MM.1S (cell line): ENCODE results near the gene IFIT1B.

ENCODE experiments used
- DNase-seq: peaks from one replicate; pipeline ENCODE4 v3.0.0-alpha.2; 2015
- H2AFZ ChIP-seq: fragments of 300-600 bp; sonication (generic); 2 replicates; pipeline ENCODE4 v1.6.0; 2016; ENCODE audit warnings: antibody characterized with exemption, low read length
- H3F3A ChIP-seq: fragments of 300-600 bp; sonication (generic); 2 replicates; pipeline ENCODE4 v1.6.1; 2016; ENCODE audit warnings: mild to moderate bottlenecking, antibody characterized with exemption, low read length, moderate library complexity, mixed read lengths; ENCODE audit not compliant: insufficient read depth
- H3K27ac ChIP-seq: fragments of 300-600 bp; sonication (generic); 2 replicates; pipeline ENCODE4 v1.5.1; 2016; ENCODE audit warnings: mild to moderate bottlenecking, low read length
- H3K27me3 ChIP-seq: fragments of 300-600 bp; sonication (generic); replicated peaks from 2 replicates; pipeline ENCODE4 v1.6.0; 2016; ENCODE audit warnings: low read length; ENCODE audit not compliant: insufficient read depth
- H3K36me3 ChIP-seq: fragments of 300-600 bp; sonication (generic); replicated peaks from 2 replicates; pipeline ENCODE4 v1.6.1; 2016; ENCODE audit warnings: mild to moderate bottlenecking, low read length, mixed read lengths; ENCODE audit not compliant: insufficient read depth
- H3K4me1 ChIP-seq: fragments of 300-600 bp; sonication (generic); 2 replicates; pipeline ENCODE4 v1.6.1; 2016; ENCODE audit warnings: low read length, mixed read lengths
- H3K4me2 ChIP-seq: fragments of 300-600 bp; sonication (generic); 2 replicates; pipeline ENCODE4 v1.6.0; 2016; ENCODE audit warnings: low read depth, low read length
- H3K4me3 ChIP-seq: fragments of 300-600 bp; sonication (generic); 2 replicates; pipeline ENCODE4 v1.5.1; 2016; ENCODE audit warnings: low read length, mixed read lengths
- H3K79me2 ChIP-seq: fragments of 300-600 bp; sonication (generic); 2 replicates; pipeline ENCODE4 v1.6.1; 2016; ENCODE audit warnings: mixed run types, low read length, mixed read lengths
- H3K9ac ChIP-seq: fragments of 300-600 bp; sonication (generic); 2 replicates; pipeline ENCODE4 v1.6.1; 2016; ENCODE audit warnings: low read length, mixed read lengths
- H3K9me2 ChIP-seq: fragments of 300-600 bp; sonication (generic); replicated peaks from 2 replicates; pipeline ENCODE4 v1.6.1; 2016; ENCODE audit warnings: mild to moderate bottlenecking, low read length, mixed read lengths; ENCODE audit not compliant: insufficient read depth
- H3K9me3 ChIP-seq: fragments of 300-600 bp; sonication (generic); replicated peaks from 2 replicates; pipeline ENCODE4 v1.6.1; 2016; ENCODE audit warnings: mild to moderate bottlenecking, low read length, mixed read lengths; ENCODE audit not compliant: insufficient read depth
- H4K20me1 ChIP-seq: fragments of 300-600 bp; sonication (generic); 2 replicates; pipeline ENCODE4 v1.6.1; 2016; ENCODE audit warnings: mild to moderate bottlenecking, low read length, moderate library complexity, mixed read lengths; ENCODE audit not compliant: insufficient read depth
- CTCF ChIP-seq: fragments of 300-600 bp; sonication (generic); IDR thresholded peaks from 2 replicates; pipeline ENCODE4 v1.5.1; 2016; ENCODE audit warnings: antibody characterized with exemption, low read length, mixed read lengths
- EZH2 ChIP-seq: fragments of 300-600 bp; sonication (generic); optimal IDR thresholded peaks from 2 replicates; pipeline ENCODE3; 2017; ENCODE audit warnings: low read depth, mild to moderate bottlenecking, antibody characterized with exemption, low read length, mixed read lengths
- EZH2phosphoT487 ChIP-seq: fragments of 300-600 bp; sonication (generic); IDR thresholded peaks from 2 replicates; pipeline ENCODE4 v1.6.1; 2018; ENCODE audit warnings: antibody characterized with exemption, low read length

The IFIT1B gene

GRCh38 chr10:89379103-89379502 lies 1.2 kb downstream of the IFIT1B start:
- Histone ChIP-seq H3F3A (no peaks in the 10 kb centered on the region), H2AFZ (no peak overlapping the region), H4K20me1 (no peaks in the 10 kb centered on the region), H3K27me3 (no peaks in the 10 kb centered on the region), H3K27ac (no peak overlapping the region), H3K4me3 (no peak overlapping the region), H3K9me2 (no peaks in the 10 kb centered on the region), H3K9ac (no peak overlapping the region), H3K79me2 (no peaks in the 10 kb centered on the region), H3K9me3 (no peaks in the 10 kb centered on the region), H3K36me3 (no peaks in the 10 kb centered on the region), H3K4me2 (no peak overlapping the region), H3K4me1 (no peaks in the 10 kb centered on the region)
- DNase-seq = no peak
- no peak for TF ChIP-seq CTCF
- TF ChIP-seq EZH2phosphoT487 = no peak
- TF ChIP-seq EZH2 = no peak

GRCh38 chr10:89382757-89383156 lies 4.9 kb downstream of the IFIT1B start:
- no peaks in the 10 kb centered on the region for H3K4me1 ChIP-seq
- no peaks in the 10 kb centered on the region for H3K79me2 ChIP-seq
- H3K27me3 ChIP-seq = no peaks in the 10 kb centered on the region
- H4K20me1 ChIP-seq = no peaks in the 10 kb centered on the region
- DNase-seq = no peak
- no peaks in the 10 kb centered on the region for H3K9me3 ChIP-seq
- no peak overlapping the region for H3K27ac ChIP-seq
- TF ChIP-seq EZH2 (no peak), CTCF (no peak), EZH2phosphoT487 (no peak)
- no peak overlapping the region for H3K4me3 ChIP-seq
- H3K9ac ChIP-seq = no peak overlapping the region
- no peak overlapping the region for H3K4me2 ChIP-seq
- no peaks in the 10 kb centered on the region for H3K9me2 ChIP-seq
- no peaks in the 10 kb centered on the region for H3F3A ChIP-seq
- no peak overlapping the region for H2AFZ ChIP-seq
- H3K36me3 ChIP-seq = no peaks in the 10 kb centered on the region

GRCh38 chr10:89384474-89385340 lies 6.9 kb downstream of the IFIT1B start:
- Histone ChIP-seq H3K79me2 (no peaks in the 10 kb centered on the region), H3K9ac (no peak overlapping the region), H3F3A (no peaks in the 10 kb centered on the region), H2AFZ (no peak overlapping the region), H3K9me2 (no peaks in the 10 kb centered on the region), H3K27me3 (no peaks in the 10 kb centered on the region), H4K20me1 (no peaks in the 10 kb centered on the region), H3K9me3 (no peaks in the 10 kb centered on the region), H3K4me1 (no peaks in the 10 kb centered on the region), H3K4me3 (no peak overlapping the region), H3K27ac (no peak overlapping the region), H3K4me2 (no peak overlapping the region), H3K36me3 (no peaks in the 10 kb centered on the region)
- TF ChIP-seq CTCF (no peak), EZH2 (no peak), EZH2phosphoT487 (no peak)
- DNase-seq = no peak
